Activated naive CD4-positive, alpha-beta T cell treated with anti-CD3 and anti-CD28 coated beads for 36 hours (primary cell): ENCODE measurements around the gene MYRFL. TPM values are rescaled to one million over a fixed set of nuclear protein-coding genes. Genes with fewer than 3 reads are reported as not detected.

ENCODE experiments used
- CTCF ChIA-PET: fragments of 350-600 bp; sonication (Branson Sonifier 250); formaldehyde crosslinking; loops from one replicate; lab custom pipeline; 2021; ENCODE audit warnings: antibody characterized with exemption; lab: Charles Lee
- DNase-seq: peaks from one replicate; pipeline ENCODE4 v3.0.0-alpha.2; 2020
- H3K27ac Mint-ChIP-seq: one replicate; pipeline ENCODE4 v1.8.0; 2021; ENCODE audit warnings: mild to moderate bottlenecking, mixed read lengths
- H3K27me3 Mint-ChIP-seq: one replicate; pipeline ENCODE4 v1.8.0; 2021; ENCODE audit warnings: low read depth, mixed read lengths
- H3K36me3 Mint-ChIP-seq: one replicate; pipeline ENCODE4 v1.8.0; 2021; ENCODE audit warnings: low read depth, mixed read lengths
- H3K4me1 Mint-ChIP-seq: one replicate; pipeline ENCODE4 v1.8.0; 2021; ENCODE audit warnings: low read depth, mixed read lengths
- H3K4me3 Mint-ChIP-seq: one replicate; pipeline ENCODE4 v1.8.0; 2021; ENCODE audit warnings: mild to moderate bottlenecking, moderate library complexity, mixed read lengths
- H3K9me3 Mint-ChIP-seq: one replicate; pipeline ENCODE4 v1.8.0; 2021; ENCODE audit warnings: mixed read lengths
- intact Hi-C: fragments of 100-400 bp; cut with micrococcal nuclease; formaldehyde crosslinking; loops from one replicate; pipeline ENCODE4 v1.15.1; 2023
- total RNA-seq, 2 experiments: library from RNA; stranded (reverse); gene quantifications; one replicate each; pipeline ENCODE4 v1.2.3, GENCODE V29; 2021

MYRFL gene
- total RNA-seq, 2 experiments from 2014 or later: not detected

GRCh38 chr12:69903548-69903947 is 78.5 kb downstream of the MYRFL start:
- intact Hi-C loops: no loop called here
- Mint-ChIP-seq H3K27ac (no peak overlapping the region), H3K36me3 (no peaks in the 10 kb centered on the region)

DNA sequence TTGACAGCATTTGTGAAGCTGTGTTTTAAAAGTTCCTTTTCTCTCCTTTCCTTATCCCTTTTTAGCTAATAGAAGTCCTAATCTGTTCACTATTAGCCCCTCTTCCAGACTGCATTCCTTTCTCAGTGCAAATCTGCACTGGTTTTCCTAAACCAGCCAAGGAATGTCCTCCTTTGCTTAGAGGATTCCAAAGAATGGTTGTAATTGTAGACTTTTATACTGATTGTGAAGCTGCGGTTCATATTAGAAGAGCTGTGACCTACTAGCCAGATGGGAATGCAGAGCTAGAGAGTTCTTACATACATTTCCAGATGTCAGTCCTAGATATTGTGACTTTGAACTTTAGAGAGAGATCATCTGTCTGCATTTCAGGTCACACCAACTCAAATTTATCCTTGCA is 79.8 kb downstream of the MYRFL start:
- intact Hi-C loops: no loop called here
- Mint-ChIP-seq H3K36me3 (no peaks in the 10 kb centered on the region), H3K27ac (no peak overlapping the region), H3K4me3 (no peak overlapping the region), H3K9me3 (no peaks in the 10 kb centered on the region), H3K4me1 (no peaks in the 10 kb centered on the region), H3K27me3 (no peaks in the 10 kb centered on the region)
- no peak for DNase-seq
- CTCF ChIA-PET: interaction anchor here (1.0 to 2.0 kb wide), 3 partner anchors 10 to 672 kb away, joined by 3 to 7 read pairs (median 3); no protein-coding TSS in a partner anchor

More at GRCh38 chr12:69903548-69903947, 78.5 kb downstream of the MYRFL start:
- DNase-seq: no peak
- H3K9me3 Mint-ChIP-seq: no peaks in the 10 kb centered on the region
- H3K4me1 Mint-ChIP-seq: no peaks in the 10 kb centered on the region
- CTCF ChIA-PET: interaction anchor here (1.3 to 4.1 kb wide), 2 partner anchors 9 to 18 kb away, joined by 3 to 19 read pairs; no protein-coding TSS in a partner anchor
- no peak overlapping the region for H3K4me3 Mint-ChIP-seq
- H3K27me3 Mint-ChIP-seq: no peaks in the 10 kb centered on the region

DNA sequence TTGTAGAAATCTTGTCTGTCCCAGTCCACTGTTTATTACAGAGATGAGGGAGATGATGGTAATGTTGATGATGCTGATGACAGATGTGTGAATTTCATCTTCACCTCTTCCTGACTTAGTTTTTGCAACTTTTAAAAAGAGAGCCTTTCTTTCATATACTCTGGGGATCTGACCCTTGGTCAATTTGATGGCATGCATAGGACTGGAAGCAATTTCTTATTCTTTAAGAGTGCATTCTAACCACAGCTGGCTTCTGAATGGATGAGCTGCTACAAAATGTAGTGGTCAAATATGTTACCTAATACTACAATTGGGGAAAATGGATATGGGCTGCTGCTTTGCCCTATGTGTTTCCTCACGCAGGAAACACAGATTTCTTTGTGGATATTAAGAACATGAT is 80.8 kb downstream of the MYRFL start:
- no peak overlapping the region for H3K4me3 Mint-ChIP-seq
- no peaks in the 10 kb centered on the region for H3K27me3 Mint-ChIP-seq
- CTCF ChIA-PET: interaction anchor here (2.0 kb wide), 1 partner anchor 671 kb away, joined by 7 read pairs; no protein-coding TSS in a partner anchor
- H3K9me3 Mint-ChIP-seq: no peaks in the 10 kb centered on the region
- intact Hi-C loops: no loop called here
- no peak overlapping the region for H3K27ac Mint-ChIP-seq
- no peaks in the 10 kb centered on the region for H3K4me1 Mint-ChIP-seq
- no peaks in the 10 kb centered on the region for H3K36me3 Mint-ChIP-seq
- no peak for DNase-seq

- CTCF ChIA-PET: interaction anchor here (0.8 kb wide), 1 partner anchor 670 kb away, joined by 3 read pairs; no protein-coding TSS in a partner anchor
- H3K27ac Mint-ChIP-seq: no peak overlapping the region
- no peaks in the 10 kb centered on the region for H3K27me3 Mint-ChIP-seq
- no peaks in the 10 kb centered on the region for H3K9me3 Mint-ChIP-seq
- H3K4me3 Mint-ChIP-seq: no peak overlapping the region
- intact Hi-C loops: no loop called here
- no peak for DNase-seq
- no peaks in the 10 kb centered on the region for H3K4me1 Mint-ChIP-seq
- H3K36me3 Mint-ChIP-seq: no peaks in the 10 kb centered on the region
These were observed 81.6 kb downstream of the MYRFL start for GRCh38 chr12:69906411-69907216.

DNA sequence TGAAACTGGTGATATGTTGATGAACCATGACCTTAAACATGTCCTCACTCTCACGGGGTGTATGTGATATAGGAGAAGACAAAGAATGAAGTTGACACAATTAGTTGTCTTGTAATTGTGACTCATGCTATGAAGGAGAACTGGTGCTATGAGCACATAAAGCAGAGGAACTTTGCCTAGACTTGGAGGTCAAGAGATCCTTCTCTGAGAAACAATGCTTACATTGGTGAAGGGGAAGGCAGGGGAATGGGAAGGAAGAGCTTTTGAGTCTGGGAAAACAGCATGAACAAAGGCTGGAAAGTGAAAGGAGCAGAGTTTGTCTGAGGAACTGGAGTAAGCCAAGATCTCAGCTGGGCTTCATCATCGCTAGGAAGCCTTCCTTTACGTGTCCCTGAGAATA is 83.2 kb downstream of the MYRFL start:
- Mint-ChIP-seq H3K27ac (no peak overlapping the region), H3K36me3 (no peaks in the 10 kb centered on the region), H3K4me3 (no peak overlapping the region), H3K27me3 (no peaks in the 10 kb centered on the region), H3K9me3 (no peaks in the 10 kb centered on the region), H3K4me1 (no peaks in the 10 kb centered on the region)
- DNase-seq: no peak
- intact Hi-C loops: no loop called here
- CTCF ChIA-PET: interaction anchor here (1.3 kb wide), 1 partner anchor 8 kb away, joined by 6 read pairs; no protein-coding TSS in a partner anchor

- H3K4me1 Mint-ChIP-seq: no peaks in the 10 kb centered on the region
- DNase-seq: no peak
These were observed 85.7 kb downstream of the MYRFL start for GRCh38 chr12:69910694-69911093.

GRCh38 chr12:69913526-69913925 is 88.5 kb downstream of the MYRFL start:
- no peak for DNase-seq
- Mint-ChIP-seq H3K27me3 (no peaks in the 10 kb centered on the region), H3K36me3 (no peaks in the 10 kb centered on the region), H3K9me3 (no peaks in the 10 kb centered on the region), H3K27ac (no peak overlapping the region), H3K4me1 (no peaks in the 10 kb centered on the region), H3K4me3 (no peak overlapping the region)
- intact Hi-C loops: no loop called here
- CTCF ChIA-PET: no interaction called here

More at GRCh38 chr12:69910694-69911093, 85.7 kb downstream of the MYRFL start:
- Mint-ChIP-seq H3K36me3 (no peaks in the 10 kb centered on the region), H3K9me3 (no peaks in the 10 kb centered on the region), H3K27ac (no peak overlapping the region), H3K27me3 (no peaks in the 10 kb centered on the region), H3K4me3 (no peak overlapping the region)
- CTCF ChIA-PET: no interaction called here
- intact Hi-C loops: no loop called here

GRCh38 chr12:69915964-69916363 is 90.9 kb downstream of the MYRFL start:
- no peaks in the 10 kb centered on the region for H3K36me3 Mint-ChIP-seq
- CTCF ChIA-PET: no interaction called here
- H3K4me3 Mint-ChIP-seq: no peak overlapping the region
- no peak for DNase-seq
- no peaks in the 10 kb centered on the region for H3K9me3 Mint-ChIP-seq
- intact Hi-C loops: no loop called here
- H3K27ac Mint-ChIP-seq: no peak overlapping the region
- H3K4me1 Mint-ChIP-seq: no peaks in the 10 kb centered on the region
- H3K27me3 Mint-ChIP-seq: peaks cover 2% of the 10 kb centered on the region

DNA sequence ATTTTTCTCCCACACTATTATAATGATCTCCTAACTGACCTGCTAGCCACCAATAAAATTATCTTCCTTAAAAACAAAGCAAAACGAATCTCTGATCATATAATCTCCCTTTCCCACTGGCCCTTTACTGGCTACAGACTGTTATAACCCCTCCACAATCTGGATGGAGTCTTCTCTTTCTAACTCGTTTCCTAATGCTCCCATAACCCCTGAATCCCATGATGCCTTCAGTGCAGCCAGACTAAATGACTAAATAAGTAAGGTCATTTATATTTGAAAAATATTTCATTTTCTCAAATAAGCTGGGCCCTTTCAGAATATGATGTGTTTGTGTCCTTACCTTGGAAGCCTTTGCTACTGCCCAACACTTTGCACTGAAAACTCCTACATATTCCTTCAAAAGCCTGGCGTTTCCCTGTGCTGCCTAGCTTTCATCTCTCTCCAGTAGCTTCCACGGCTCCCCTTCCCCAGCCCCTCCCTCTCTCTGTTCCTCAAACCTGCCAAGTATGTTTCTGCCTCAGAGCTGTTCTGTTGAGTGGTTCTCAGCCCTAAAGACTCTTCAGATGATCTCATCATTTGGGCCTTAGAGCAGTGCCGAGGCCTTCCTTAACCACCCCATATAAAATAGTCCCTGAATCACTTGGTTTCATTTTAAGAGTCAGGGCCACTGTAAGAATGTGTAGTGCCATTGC is 91.7 kb downstream of the MYRFL start:
- no peaks in the 10 kb centered on the region for H3K4me1 Mint-ChIP-seq
- no peak overlapping the region for H3K27ac Mint-ChIP-seq
- no peaks in the 10 kb centered on the region for H3K9me3 Mint-ChIP-seq
- DNase-seq: no peak
- CTCF ChIA-PET: no interaction called here
- H3K27me3 Mint-ChIP-seq: peaks cover 2% of the 10 kb centered on the region
- no peaks in the 10 kb centered on the region for H3K36me3 Mint-ChIP-seq
- H3K4me3 Mint-ChIP-seq: no peak overlapping the region
- intact Hi-C loops: no loop called here

DNA sequence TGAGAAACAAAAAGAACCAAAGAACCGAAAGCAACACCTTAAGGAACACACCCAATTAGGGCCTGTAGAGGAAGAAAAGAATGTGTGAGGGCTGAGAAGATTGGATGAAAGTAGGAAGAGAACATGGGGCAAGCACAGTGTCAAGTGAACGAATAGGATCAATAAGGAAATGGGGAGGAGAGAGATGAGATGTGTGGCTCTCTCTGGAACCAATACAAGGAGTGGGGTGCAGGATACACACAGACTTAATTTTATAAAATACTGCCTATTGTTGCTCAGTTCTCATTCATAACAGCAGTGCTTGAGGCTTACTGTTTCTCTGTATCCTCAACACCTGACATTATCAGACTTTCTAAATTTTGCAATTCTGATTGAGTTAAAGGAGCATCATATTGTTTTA is 93.3 kb downstream of the MYRFL start:
- no peaks in the 10 kb centered on the region for H3K4me1 Mint-ChIP-seq
- CTCF ChIA-PET: no interaction called here
- intact Hi-C loops: no loop called here
- H3K27ac Mint-ChIP-seq: no peak overlapping the region
- H3K36me3 Mint-ChIP-seq: no peaks in the 10 kb centered on the region
- no peak for DNase-seq
- no peak overlapping the region for H3K4me3 Mint-ChIP-seq
- H3K27me3 Mint-ChIP-seq: peaks cover 4% of the 10 kb centered on the region
- no peaks in the 10 kb centered on the region for H3K9me3 Mint-ChIP-seq

DNA sequence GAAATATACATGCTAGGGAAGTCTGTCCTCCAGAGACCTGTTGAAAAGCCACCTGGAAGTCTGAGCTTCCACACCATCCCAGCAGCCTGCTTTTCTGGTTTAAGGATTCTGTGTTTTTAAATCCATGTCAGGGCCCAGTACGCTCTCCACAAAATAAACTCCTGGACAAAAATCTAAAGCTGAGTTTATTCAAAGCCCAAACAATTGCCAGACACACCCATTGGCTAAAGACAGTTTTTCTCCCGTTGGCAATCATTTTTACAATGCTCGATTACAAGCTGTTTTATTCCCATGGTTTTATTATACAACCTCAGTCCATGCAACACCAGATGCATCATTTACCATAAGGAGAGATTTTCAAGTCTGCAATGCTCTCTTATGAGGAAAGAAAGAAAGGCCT is 94.5 kb downstream of the MYRFL start:
- CTCF ChIA-PET: no interaction called here
- intact Hi-C loops: no loop called here
- H3K27ac Mint-ChIP-seq: no peak overlapping the region
- no peak for DNase-seq
- H3K4me1 Mint-ChIP-seq: no peaks in the 10 kb centered on the region
- H3K36me3 Mint-ChIP-seq: no peaks in the 10 kb centered on the region
- H3K9me3 Mint-ChIP-seq: no peaks in the 10 kb centered on the region
- peaks cover 4% of the 10 kb centered on the region for H3K27me3 Mint-ChIP-seq
- H3K4me3 Mint-ChIP-seq: no peak overlapping the region

DNA sequence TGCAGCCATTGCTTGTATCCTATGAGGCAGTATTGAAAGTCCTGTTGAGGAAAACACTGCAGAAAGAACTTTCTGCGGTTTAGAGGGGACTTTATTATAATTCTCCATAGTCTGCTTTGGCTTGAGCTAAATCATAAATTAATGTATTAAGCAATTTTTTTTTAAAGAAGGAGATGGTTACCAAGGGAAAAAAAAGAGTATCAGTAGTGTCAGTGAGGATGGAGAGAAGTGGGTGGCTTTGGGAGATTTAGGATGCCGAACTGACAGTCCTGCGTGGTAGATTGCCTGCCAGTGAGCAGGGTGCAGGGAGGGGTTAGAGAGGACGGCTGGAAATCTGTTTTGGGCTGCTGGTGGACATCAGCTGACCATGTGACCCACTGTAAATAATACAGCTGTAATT is 96.8 kb downstream of the MYRFL start:
- Mint-ChIP-seq H3K27ac (no peak overlapping the region), H3K4me3 (no peak overlapping the region), H3K36me3 (no peaks in the 10 kb centered on the region), H3K4me1 (no peaks in the 10 kb centered on the region), H3K9me3 (no peaks in the 10 kb centered on the region), H3K27me3 (peaks cover 5% of the 10 kb centered on the region)
- CTCF ChIA-PET: interaction anchor here (0.5 kb wide), 1 partner anchor 1629 kb away, joined by 3 read pairs; no protein-coding TSS in a partner anchor
- intact Hi-C loops: no loop called here
- DNase-seq: no peak
